Endodermal cell (in vitro differentiated cells): ENCODE measurements around the gene MGLL. TPM values are rescaled to one million over a fixed set of nuclear protein-coding genes. Genes with fewer than 3 reads are reported as not detected.

ENCODE experiments used
- DNase-seq: peaks from one replicate; pipeline ENCODE4 v3.0.0-alpha.2; 2017
- H3K27ac ChIP-seq: 2 replicates; pipeline ENCODE4 v1.5.1; 2013; ENCODE audit warnings: mild to moderate bottlenecking, low read depth, low read length, moderate library complexity
- H3K27me3 ChIP-seq: 2 replicates; pipeline ENCODE4 v1.6.1; 2013; ENCODE audit warnings: mild to moderate bottlenecking, low read length, moderate library complexity; ENCODE audit not compliant: insufficient read depth, control insufficient read depth, poor library complexity, severe bottlenecking
- H3K36me3 ChIP-seq: 2 replicates; pipeline ENCODE4 v1.7.0; 2013; ENCODE audit warnings: mild to moderate bottlenecking, low read length, moderate library complexity; ENCODE audit not compliant: control insufficient read depth, insufficient read depth
- H3K4me1 ChIP-seq: one replicate; pipeline ENCODE4 v1.7.0; 2013; ENCODE audit warnings: low read length; ENCODE audit not compliant: control insufficient read depth, insufficient read depth
- H3K4me3 ChIP-seq: 2 replicates; pipeline ENCODE4 v1.5.1; 2013; ENCODE audit warnings: mild to moderate bottlenecking, low read length, moderate library complexity
- H3K9ac ChIP-seq: 2 replicates; pipeline ENCODE4 v1.6.1; 2013; ENCODE audit warnings: mild to moderate bottlenecking, low read length, moderate library complexity; ENCODE audit not compliant: poor library complexity, severe bottlenecking; ENCODE audit errors: extremely low read depth
- H3K9me3 ChIP-seq: 2 replicates; pipeline ENCODE4 v1.6.1; 2013; ENCODE audit warnings: mild to moderate bottlenecking, low read length, moderate library complexity; ENCODE audit not compliant: control insufficient read depth
- H3K27ac Mint-ChIP-seq: 2 replicates; pipeline ENCODE4 v1.8.0; 2020; ENCODE audit warnings: mixed read lengths
- H3K27me3 Mint-ChIP-seq: 2 replicates; pipeline ENCODE4 v1.8.0; 2021; ENCODE audit warnings: mild to moderate bottlenecking, mixed read lengths; ENCODE audit not compliant: insufficient read depth
- H3K36me3 Mint-ChIP-seq: 2 replicates; pipeline ENCODE4 v1.8.0; 2020; ENCODE audit warnings: low read depth, mixed read lengths
- H3K4me1 Mint-ChIP-seq: 2 replicates; pipeline ENCODE4 v1.8.0; 2020; ENCODE audit warnings: mixed read lengths
- H3K4me3 Mint-ChIP-seq: 2 replicates; pipeline ENCODE4 v1.8.0; 2020; ENCODE audit warnings: mild to moderate bottlenecking, moderate library complexity, mixed read lengths
- H3K9me3 Mint-ChIP-seq: 2 replicates; pipeline ENCODE4 v1.8.0; 2020; ENCODE audit warnings: mild to moderate bottlenecking, mixed read lengths
- CTCF ChIP-seq: fragments of 200-600 bp; sonication (generic); conservative IDR thresholded peaks from 2 replicates; pipeline ENCODE4 v1.5.0; 2021; ENCODE audit warnings: antibody characterized with exemption, mild to moderate bottlenecking
- WGBS, 2 experiments: methylation state at CpG; one replicate each; pipeline versions ENCODE4 v1.1.5 to v1.1.7; 2013; ENCODE audit warnings: missing lambda C conversion rate in 2 of 2, mixed read lengths in 1 of 2; ENCODE audit not compliant: insufficient coverage in 1 of 2, insufficient read length in 1 of 2; 5-methylcytosine and 5-hydroxymethylcytosine counted together
- total RNA-seq, 2 donors: library from RNA; stranded (reverse); fragmentation: NEBNext Ultra II Directional in 1 of 2; extraction: Animal tissue kit (Norgen Biotek cat#: 25700) in 1 of 2; gene quantifications; 2 replicates in 1 of 2; 3 replicates in 1 of 2; pipeline ENCODE4 v1.2.1, GENCODE V29; 2021

The MGLL gene
- total RNA-seq, 2 donors from 2014 or later = 0.22 TPM; not detected in 1

DNA sequence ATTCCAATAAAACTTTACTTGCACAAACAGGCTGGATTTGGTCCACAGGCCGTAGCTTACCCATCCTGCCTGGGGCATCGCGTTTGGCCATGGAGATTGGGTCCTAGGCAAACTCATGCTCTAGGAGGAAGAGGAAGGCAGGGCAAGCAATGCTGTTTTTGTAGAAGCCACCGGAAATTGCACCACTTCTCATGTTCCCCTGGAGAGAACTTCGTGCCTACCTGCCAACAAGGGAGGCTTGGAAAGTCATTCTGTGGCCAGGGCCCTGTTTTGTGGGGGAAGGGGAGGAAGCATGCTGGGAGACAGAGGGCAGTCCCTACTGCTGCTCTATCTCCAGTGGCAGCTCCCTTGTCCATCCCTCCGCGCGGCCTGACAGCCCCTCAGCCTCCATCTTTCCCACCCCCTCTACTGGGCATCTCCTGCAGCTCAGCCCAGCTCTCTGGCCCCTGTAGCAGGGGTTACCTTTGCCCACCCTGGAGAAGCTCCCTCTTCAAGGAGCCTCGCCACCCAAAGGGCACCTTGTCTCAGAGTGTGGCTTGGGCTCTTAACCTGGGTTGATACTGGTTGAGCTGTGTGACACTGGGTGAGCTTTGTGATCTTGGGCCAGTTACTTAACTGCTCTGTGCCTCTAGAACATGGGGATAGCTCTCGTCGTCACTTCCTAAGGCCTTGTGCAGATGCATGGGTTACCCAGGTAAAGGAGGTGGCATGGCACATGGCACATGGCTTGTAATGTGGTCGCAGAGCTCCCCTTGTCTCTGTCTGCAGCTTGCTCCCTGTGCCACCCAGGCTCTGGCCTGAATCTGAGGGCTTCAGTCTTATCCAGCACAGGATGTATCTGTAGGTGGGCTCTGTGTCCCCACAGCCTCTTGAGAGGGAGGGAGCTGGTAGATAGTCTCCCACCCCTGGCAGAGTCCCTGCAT lies 143.4 kb downstream of the MGLL start:
- H3K4me1 Mint-ChIP-seq = no peaks in the 10 kb centered on the region
- H3K36me3 Mint-ChIP-seq = no peaks in the 10 kb centered on the region
- Histone ChIP-seq H3K9me3 (no peaks in the 10 kb centered on the region), H3K9ac (no peak overlapping the region), H3K4me1 (no peaks in the 10 kb centered on the region), H3K27ac (no peak overlapping the region), H3K27me3 (peaks cover under 1% of the 10 kb centered on the region), H3K36me3 (no peaks in the 10 kb centered on the region), H3K4me3 (no peak overlapping the region)
- H3K4me3 Mint-ChIP-seq = no peak overlapping the region
- peaks cover 7% of the 10 kb centered on the region for H3K27me3 Mint-ChIP-seq
- TF ChIP-seq CTCF = no peak
- no peaks in the 10 kb centered on the region for H3K9me3 Mint-ChIP-seq
- WGBS, 2 experiments = 90 to 94% methylated on average over 7 to 12 of the region's 12 CpGs
- H3K27ac Mint-ChIP-seq = no peak overlapping the region
- DNase-seq = peak; percentile 37

DNA sequence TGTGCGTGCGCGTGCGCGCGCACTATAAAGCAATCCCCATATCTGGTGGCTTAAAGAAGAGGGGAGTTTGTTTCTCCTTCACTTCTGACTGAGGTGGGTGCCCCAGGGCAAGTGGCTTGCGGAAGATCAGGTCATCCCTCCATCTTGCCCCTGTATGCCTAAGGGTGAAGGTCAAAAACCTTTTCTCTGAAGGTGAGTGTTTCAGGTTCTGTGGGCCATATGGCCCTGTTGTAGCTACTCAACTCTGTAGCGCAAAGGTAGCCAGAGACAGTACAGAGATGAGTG lies 144.1 kb downstream of the MGLL start:
- Mint-ChIP-seq H3K4me3 (no peak overlapping the region), H3K9me3 (no peaks in the 10 kb centered on the region), H3K36me3 (no peaks in the 10 kb centered on the region), H3K4me1 (no peaks in the 10 kb centered on the region), H3K27me3 (peaks cover 12% of the 10 kb centered on the region), H3K27ac (no peak overlapping the region)
- no peak for TF ChIP-seq CTCF
- no peaks in the 10 kb centered on the region for H3K9me3 ChIP-seq
- 96 to 100% methylated on average over 2 to 8 of the region's 8 CpGs for WGBS, 2 experiments
- H3K4me1 ChIP-seq = no peaks in the 10 kb centered on the region
- no peak for DNase-seq
- H3K4me3 ChIP-seq = no peak overlapping the region
- H3K36me3 ChIP-seq = no peaks in the 10 kb centered on the region
- no peak overlapping the region for H3K27ac ChIP-seq
- no peak overlapping the region for H3K9ac ChIP-seq
- H3K27me3 ChIP-seq = peaks cover 7% of the 10 kb centered on the region

DNA sequence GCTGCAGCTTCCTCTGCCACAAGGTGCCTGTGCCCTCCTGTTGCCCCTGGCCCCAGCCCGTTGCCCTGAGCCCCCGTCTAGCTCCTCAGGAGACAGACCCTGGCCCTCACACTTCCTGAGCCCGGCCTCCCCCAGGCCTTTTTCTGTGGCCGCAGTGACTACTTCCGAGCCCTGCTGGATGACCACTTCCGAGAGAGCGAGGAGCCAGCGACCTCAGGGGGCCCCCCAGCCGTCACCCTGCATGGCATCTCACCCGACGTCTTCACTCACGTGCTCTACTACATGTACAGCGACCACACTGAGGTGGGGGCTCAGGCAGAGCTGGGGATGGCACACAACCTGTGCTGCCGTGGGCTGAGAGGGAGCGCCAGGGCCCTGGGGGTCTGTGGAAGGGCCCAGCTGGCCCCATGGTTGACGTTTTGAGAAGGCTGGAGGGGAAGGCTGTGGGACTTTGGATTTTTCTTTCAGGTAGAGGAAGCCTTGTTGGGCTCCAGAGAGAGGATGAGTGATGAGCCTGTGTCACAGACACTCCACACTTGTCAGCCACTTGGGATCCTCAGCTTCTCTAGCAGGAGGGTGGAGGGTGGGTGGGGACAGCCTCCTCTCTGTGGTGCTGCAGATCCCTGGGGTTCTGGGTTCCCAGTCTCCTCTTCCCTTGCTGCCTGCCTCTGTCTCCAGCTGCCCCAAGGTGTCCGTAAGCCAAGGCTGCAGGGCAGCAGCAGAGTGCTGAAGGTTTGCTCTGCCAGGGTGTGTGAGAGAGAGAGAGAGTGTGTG lies 144.6 kb downstream of the MGLL start:
- Mint-ChIP-seq H3K9me3 (no peaks in the 10 kb centered on the region), H3K4me3 (no peak overlapping the region), H3K4me1 (no peaks in the 10 kb centered on the region), H3K27ac (no peak overlapping the region), H3K27me3 (peaks cover 12% of the 10 kb centered on the region), H3K36me3 (no peaks in the 10 kb centered on the region)
- no peak overlapping the region for H3K9ac ChIP-seq
- no peak for TF ChIP-seq CTCF
- no peaks in the 10 kb centered on the region for H3K36me3 ChIP-seq
- no peak overlapping the region for H3K4me3 ChIP-seq
- H3K4me1 ChIP-seq = no peaks in the 10 kb centered on the region
- H3K9me3 ChIP-seq = no peaks in the 10 kb centered on the region
- WGBS, 2 experiments = 89 to 95% methylated on average over 16 to 17 of the region's 17 CpGs
- peaks cover 8% of the 10 kb centered on the region for H3K27me3 ChIP-seq
- no peak overlapping the region for H3K27ac ChIP-seq
- DNase-seq = peak; percentile 32
